ENCODE data around the gene ADAMTS7. TPM values are rescaled to one million over a fixed set of nuclear protein-coding genes. Genes with fewer than 3 reads are reported as not detected.
A peak's percentile ranks its signal among the peaks of the same experiment; 100 is the strongest.

The ADAMTS7 gene
- total and polyA plus RNA-seq, 2 donors: 0.47 to 0.94 TPM

GRCh38 chr15:78837131-78837530, 25.9 kb upstream of the ADAMTS7 start:
- no peak for DNase-seq (ENCODE audit: low read depth in 6 of 9, low spot score in 9 of 9)
- no peak overlapping the region for H3K4me3 ChIP-seq (ENCODE audit: low read length in 2 of 2)
- no peaks in the 10 kb centered on the region for H3K4me1 ChIP-seq (ENCODE audit: control insufficient read depth in 2 of 2, insufficient read depth in 2 of 2, low read length in 2 of 2)
- WGBS: 46% methylated on average over 2 of the region's 2 CpGs
- no peaks in the 10 kb centered on the region for H3K36me3 ChIP-seq (ENCODE audit: control insufficient read depth in 2 of 2, insufficient read depth in 2 of 2, low read length in 1 of 2)
- H3K27me3 ChIP-seq (ENCODE audit: control insufficient read depth in 2 of 2, insufficient read depth in 1 of 2, low read length in 1 of 2): peaks cover 0 to 9% of the 10 kb centered on the region in 2 donors
- H3K9me3 ChIP-seq (ENCODE audit: control insufficient read depth in 2 of 2, insufficient read depth in 1 of 2, low read length in 1 of 2): no peaks in the 10 kb centered on the region
- no peak overlapping the region for H3K27ac ChIP-seq (ENCODE audit: low read depth in 1 of 2, low read length in 1 of 2)

GRCh38 chr15:78836333-78836732, 25.1 kb upstream of the ADAMTS7 start:
- Histone ChIP-seq H3K36me3 (ENCODE audit: control insufficient read depth in 2 of 2, insufficient read depth in 2 of 2, low read length in 1 of 2) (no peaks in the 10 kb centered on the region), H3K9me3 (ENCODE audit: control insufficient read depth in 2 of 2, insufficient read depth in 1 of 2, low read length in 1 of 2) (no peaks in the 10 kb centered on the region), H3K4me3 (ENCODE audit: low read length in 2 of 2) (no peak overlapping the region), H3K27me3 (ENCODE audit: control insufficient read depth in 2 of 2, insufficient read depth in 1 of 2, low read length in 1 of 2) (peaks cover 6 to 17% of the 10 kb centered on the region in 2 donors), H3K4me1 (ENCODE audit: control insufficient read depth in 2 of 2, insufficient read depth in 2 of 2, low read length in 2 of 2) (no peaks in the 10 kb centered on the region), H3K27ac (ENCODE audit: low read depth in 1 of 2, low read length in 1 of 2) (no peak overlapping the region)
- DNase-seq (ENCODE audit: low read depth in 6 of 9, low spot score in 9 of 9): no peak
- 96% methylated on average over 1 of the region's 1 CpG for WGBS

GRCh38 chr15:78831229-78832207, 20.3 kb upstream of the ADAMTS7 start:
- peak overlapping the region in 1 of 2 donors; percentile 38 for H3K4me3 ChIP-seq (ENCODE audit: low read length in 2 of 2)
- DNase-seq (ENCODE audit: low read depth in 6 of 9, low spot score in 9 of 9): no peak
- H3K9me3 ChIP-seq (ENCODE audit: control insufficient read depth in 2 of 2, insufficient read depth in 1 of 2, low read length in 1 of 2): no peaks in the 10 kb centered on the region

DNA sequence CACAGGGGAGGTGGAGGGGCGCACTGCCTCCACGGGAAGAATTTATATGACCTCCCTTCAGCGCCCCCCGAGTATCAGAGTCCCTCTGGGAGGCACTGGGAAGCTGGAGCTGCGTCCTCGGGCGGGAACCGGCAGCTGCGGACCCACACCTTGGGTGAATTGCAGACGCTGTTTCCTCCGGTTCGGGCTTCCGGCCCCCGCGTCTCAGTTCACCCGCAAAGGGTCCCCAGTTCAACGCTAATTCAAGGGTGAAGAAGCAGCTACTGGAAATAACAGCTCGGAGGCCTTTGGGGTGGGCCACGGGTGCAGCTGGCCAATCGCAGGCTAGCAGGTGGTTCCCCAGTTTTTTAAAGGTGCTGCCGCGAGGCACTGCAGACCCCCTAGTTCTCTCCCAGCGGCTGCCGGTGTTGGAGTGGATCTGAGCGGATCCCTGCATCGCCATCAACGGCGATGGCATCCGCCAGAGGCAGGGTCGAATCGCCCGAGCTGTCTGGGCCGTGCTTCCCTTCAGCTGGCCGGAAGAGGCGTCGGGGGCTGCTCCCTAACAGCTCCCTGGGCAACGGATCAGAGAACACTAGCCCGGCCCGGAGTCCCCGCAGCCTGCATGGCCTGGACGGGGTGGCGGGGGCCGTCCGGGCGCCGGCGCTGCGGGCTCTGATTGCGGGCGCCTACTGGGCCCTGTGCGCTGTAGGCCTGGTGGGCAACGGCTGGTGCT, 19.4 kb upstream of the ADAMTS7 start:
- no peak overlapping the region for H3K27ac ChIP-seq (ENCODE audit: low read depth in 1 of 2, low read length in 1 of 2)
- peak overlapping the region; percentile 24 to 38 for H3K4me3 ChIP-seq (ENCODE audit: low read length in 2 of 2)
- peak in 3 of 9 donors; percentile 13 to 48 (median 26) for DNase-seq (ENCODE audit: low read depth in 6 of 9, low spot score in 9 of 9)
- H3K27me3 ChIP-seq (ENCODE audit: control insufficient read depth in 2 of 2, insufficient read depth in 1 of 2, low read length in 1 of 2): peaks cover 6 to 33% of the 10 kb centered on the region in 2 donors
- 24% methylated on average over 52 of the region's 52 CpGs for WGBS
- H3K4me1 ChIP-seq (ENCODE audit: control insufficient read depth in 2 of 2, insufficient read depth in 2 of 2, low read length in 2 of 2): peaks cover 0 to 2% of the 10 kb centered on the region in 2 donors
- H3K9me3 ChIP-seq (ENCODE audit: control insufficient read depth in 2 of 2, insufficient read depth in 1 of 2, low read length in 1 of 2): no peaks in the 10 kb centered on the region
- no peaks in the 10 kb centered on the region for H3K36me3 ChIP-seq (ENCODE audit: control insufficient read depth in 2 of 2, insufficient read depth in 2 of 2, low read length in 1 of 2)

More at GRCh38 chr15:78831229-78832207, 20.3 kb upstream of the ADAMTS7 start:
- peaks cover 6 to 33% of the 10 kb centered on the region in 2 donors for H3K27me3 ChIP-seq (ENCODE audit: control insufficient read depth in 2 of 2, insufficient read depth in 1 of 2, low read length in 1 of 2)
- no peaks in the 10 kb centered on the region for H3K36me3 ChIP-seq (ENCODE audit: control insufficient read depth in 2 of 2, insufficient read depth in 2 of 2, low read length in 1 of 2)
- peaks cover 0 to 2% of the 10 kb centered on the region in 2 donors for H3K4me1 ChIP-seq (ENCODE audit: control insufficient read depth in 2 of 2, insufficient read depth in 2 of 2, low read length in 2 of 2)
- H3K27ac ChIP-seq (ENCODE audit: low read depth in 1 of 2, low read length in 1 of 2): no peak overlapping the region
- 80% methylated on average over 73 of the region's 73 CpGs for WGBS

GRCh38 chr15:78828920-78829319, 17.7 kb upstream of the ADAMTS7 start:
- peaks cover 6 to 33% of the 10 kb centered on the region in 2 donors for H3K27me3 ChIP-seq (ENCODE audit: control insufficient read depth in 2 of 2, insufficient read depth in 1 of 2, low read length in 1 of 2)
- no peak for DNase-seq (ENCODE audit: low read depth in 6 of 9, low spot score in 9 of 9)
- WGBS: 96% methylated on average over 2 of the region's 2 CpGs
- peaks cover 0 to 2% of the 10 kb centered on the region in 2 donors for H3K4me1 ChIP-seq (ENCODE audit: control insufficient read depth in 2 of 2, insufficient read depth in 2 of 2, low read length in 2 of 2)
- H3K36me3 ChIP-seq (ENCODE audit: control insufficient read depth in 2 of 2, insufficient read depth in 2 of 2, low read length in 1 of 2): no peaks in the 10 kb centered on the region
- no peak overlapping the region for H3K4me3 ChIP-seq (ENCODE audit: low read length in 2 of 2)
- no peak overlapping the region for H3K27ac ChIP-seq (ENCODE audit: low read depth in 1 of 2, low read length in 1 of 2)
- H3K9me3 ChIP-seq (ENCODE audit: control insufficient read depth in 2 of 2, insufficient read depth in 1 of 2, low read length in 1 of 2): no peaks in the 10 kb centered on the region

- Histone ChIP-seq H3K4me3 (ENCODE audit: low read length in 2 of 2) (no peak overlapping the region), H3K27me3 (ENCODE audit: control insufficient read depth in 2 of 2, insufficient read depth in 1 of 2, low read length in 1 of 2) (peaks cover 0 to 4% of the 10 kb centered on the region in 2 donors), H3K27ac (ENCODE audit: low read depth in 1 of 2, low read length in 1 of 2) (no peak overlapping the region), H3K9me3 (ENCODE audit: control insufficient read depth in 2 of 2, insufficient read depth in 1 of 2, low read length in 1 of 2) (no peaks in the 10 kb centered on the region), H3K36me3 (ENCODE audit: control insufficient read depth in 2 of 2, insufficient read depth in 2 of 2, low read length in 1 of 2) (no peaks in the 10 kb centered on the region), H3K4me1 (ENCODE audit: control insufficient read depth in 2 of 2, insufficient read depth in 2 of 2, low read length in 2 of 2) (no peaks in the 10 kb centered on the region)
- WGBS: 63% methylated on average over 3 of the region's 3 CpGs
- no peak for DNase-seq (ENCODE audit: low read depth in 6 of 9, low spot score in 9 of 9)
Observed at GRCh38 chr15:78822514-78822913, 11.2 kb upstream of the ADAMTS7 start.

GRCh38 chr15:78811825-78812183, 540 bp upstream of the ADAMTS7 start:
- no peak overlapping the region for H3K27ac ChIP-seq (ENCODE audit: low read depth in 1 of 2, low read length in 1 of 2)
- 32% methylated on average over 24 of the region's 24 CpGs for WGBS

DNA sequence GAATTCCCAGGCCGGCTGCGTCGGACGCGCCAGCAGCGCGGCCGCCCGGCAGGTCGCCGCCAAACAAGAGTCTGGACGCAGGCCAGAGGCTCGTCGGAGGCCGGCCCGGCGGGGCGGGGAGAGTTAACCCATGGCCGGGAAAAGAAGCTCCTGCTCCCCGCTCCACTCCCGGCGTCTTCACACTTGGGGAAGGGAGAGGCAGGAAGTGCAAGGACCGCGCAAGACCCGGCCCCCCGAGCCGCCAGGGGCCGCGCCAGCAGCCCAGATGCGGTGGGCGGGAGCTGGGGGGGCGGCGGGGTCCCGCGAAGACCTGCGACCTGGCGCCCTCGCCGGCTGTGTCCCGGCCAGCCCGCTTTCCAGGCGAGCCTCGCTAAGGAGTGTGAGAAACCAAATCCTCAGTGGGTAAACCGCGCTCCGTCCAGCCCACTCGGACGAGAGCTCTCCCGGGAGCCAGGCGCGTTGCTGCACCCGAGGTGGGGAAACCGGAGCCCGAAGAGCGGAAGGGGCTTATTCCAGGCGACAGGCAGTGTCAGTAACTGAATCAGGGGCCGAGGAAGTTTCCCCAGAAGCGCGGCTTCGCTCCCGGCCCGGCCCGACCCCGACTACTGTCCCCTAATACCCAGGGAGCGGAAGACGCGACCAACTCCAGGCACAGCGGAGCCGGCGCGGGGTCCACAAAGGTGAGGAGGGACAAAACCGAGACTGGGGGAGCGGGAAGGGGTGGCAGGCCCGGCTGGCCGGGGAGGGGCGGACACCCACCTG, 721 bp downstream of the ADAMTS7 start:
- H3K27ac ChIP-seq (ENCODE audit: low read depth in 1 of 2, low read length in 1 of 2): no peak overlapping the region
- peaks cover 10 to 11% of the 10 kb centered on the region in 2 donors for H3K4me1 ChIP-seq (ENCODE audit: control insufficient read depth in 2 of 2, insufficient read depth in 2 of 2, low read length in 2 of 2)
- H3K27me3 ChIP-seq (ENCODE audit: control insufficient read depth in 2 of 2, insufficient read depth in 1 of 2, low read length in 1 of 2): peaks cover 45 to 73% of the 10 kb centered on the region in 2 donors
- peaks cover 9 to 11% of the 10 kb centered on the region in 2 donors for H3K9me3 ChIP-seq (ENCODE audit: control insufficient read depth in 2 of 2, insufficient read depth in 1 of 2, low read length in 1 of 2)
- no peak for DNase-seq (ENCODE audit: low read depth in 6 of 9, low spot score in 9 of 9)
- peak overlapping the region; percentile 18 to 58 for H3K4me3 ChIP-seq (ENCODE audit: low read length in 2 of 2)
- H3K36me3 ChIP-seq (ENCODE audit: control insufficient read depth in 2 of 2, insufficient read depth in 2 of 2, low read length in 1 of 2): no peaks in the 10 kb centered on the region
- 2% methylated on average over 76 of the region's 76 CpGs for WGBS

More at GRCh38 chr15:78811825-78812183, 540 bp upstream of the ADAMTS7 start:
- H3K27me3 ChIP-seq (ENCODE audit: control insufficient read depth in 2 of 2, insufficient read depth in 1 of 2, low read length in 1 of 2): peaks cover 45 to 73% of the 10 kb centered on the region in 2 donors
- peak overlapping the region; percentile 0 to 58 for H3K4me3 ChIP-seq (ENCODE audit: low read length in 2 of 2)
- H3K9me3 ChIP-seq (ENCODE audit: control insufficient read depth in 2 of 2, insufficient read depth in 1 of 2, low read length in 1 of 2): peaks cover 9 to 11% of the 10 kb centered on the region in 2 donors
- DNase-seq (ENCODE audit: low read depth in 6 of 9, low spot score in 9 of 9): no peak
- peaks cover 10 to 11% of the 10 kb centered on the region in 2 donors for H3K4me1 ChIP-seq (ENCODE audit: control insufficient read depth in 2 of 2, insufficient read depth in 2 of 2, low read length in 2 of 2)
- H3K36me3 ChIP-seq (ENCODE audit: control insufficient read depth in 2 of 2, insufficient read depth in 2 of 2, low read length in 1 of 2): no peaks in the 10 kb centered on the region

Measured in thymus (tissue), 11 donors.